Astrocyte of the spinal cord (primary cell): ENCODE results near the gene CD200.

Experiments used
- DNase-seq: peaks from one replicate; pipeline ENCODE4 v3.0.0; 2011; ENCODE audit warnings: low read depth, low spot score
- H3K4me3 ChIP-seq: 2 replicates; pipeline ENCODE4 v1.5.1; 2011; ENCODE audit warnings: low read depth, mild to moderate bottlenecking, low read length, moderate library complexity
- CTCF ChIP-seq: IDR thresholded peaks from 2 replicates; pipeline ENCODE4 v1.5.1; 2012; ENCODE audit warnings: low read depth, mild to moderate bottlenecking, low read length, inconsistent platforms
- in situ Hi-C: cut with HindIII; loops from 2 replicates; pipeline ENCODE4 v1.10.0; 2017; ENCODE audit warnings: low sequenced_read_pairs

Gene CD200

GRCh38 chr3:112339134-112339533, 6.2 kb downstream of the CD200 start:
- no peak for DNase-seq
- in situ Hi-C loops, result no loop called here
- H3K4me3 ChIP-seq, result no peak overlapping the region
- TF ChIP-seq CTCF, result no peak

DNA sequence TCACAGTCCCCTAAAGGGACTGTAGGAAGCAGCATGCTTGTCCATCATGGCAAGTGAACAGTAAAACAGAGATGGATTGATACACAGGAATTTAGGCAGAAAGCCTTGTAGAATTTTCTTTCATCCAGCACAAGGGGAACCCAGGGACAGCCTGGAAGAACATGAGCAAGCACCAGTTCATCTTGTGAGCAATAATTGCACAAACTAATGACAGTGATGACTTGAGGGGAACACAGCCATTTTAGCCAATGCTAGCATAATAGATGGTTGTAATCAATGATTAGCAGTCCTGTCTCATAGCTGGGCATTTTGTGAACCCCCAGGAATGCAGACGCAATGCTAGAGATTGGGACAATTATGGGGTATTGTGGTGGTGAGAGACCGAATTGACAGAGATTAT, 6.7 kb downstream of the CD200 start:
- no peak for TF ChIP-seq CTCF

GRCh38 chr3:112341386-112341785, 8.4 kb downstream of the CD200 start:
- DNase-seq, result no peak
- H3K4me3 ChIP-seq, result no peak overlapping the region
- in situ Hi-C loops, result no loop called here
- no peak for TF ChIP-seq CTCF

More for the DNA sequence above, 6.7 kb downstream of the CD200 start:
- in situ Hi-C loops, result no loop called here
- no peak for DNase-seq
- H3K4me3 ChIP-seq, result no peak overlapping the region

- TF ChIP-seq CTCF, result no peak
- in situ Hi-C loops, result no loop called here
- no peak overlapping the region for H3K4me3 ChIP-seq
- no peak for DNase-seq
Measured at GRCh38 chr3:112345681-112346080, 12.7 kb downstream of the CD200 start.

DNA sequence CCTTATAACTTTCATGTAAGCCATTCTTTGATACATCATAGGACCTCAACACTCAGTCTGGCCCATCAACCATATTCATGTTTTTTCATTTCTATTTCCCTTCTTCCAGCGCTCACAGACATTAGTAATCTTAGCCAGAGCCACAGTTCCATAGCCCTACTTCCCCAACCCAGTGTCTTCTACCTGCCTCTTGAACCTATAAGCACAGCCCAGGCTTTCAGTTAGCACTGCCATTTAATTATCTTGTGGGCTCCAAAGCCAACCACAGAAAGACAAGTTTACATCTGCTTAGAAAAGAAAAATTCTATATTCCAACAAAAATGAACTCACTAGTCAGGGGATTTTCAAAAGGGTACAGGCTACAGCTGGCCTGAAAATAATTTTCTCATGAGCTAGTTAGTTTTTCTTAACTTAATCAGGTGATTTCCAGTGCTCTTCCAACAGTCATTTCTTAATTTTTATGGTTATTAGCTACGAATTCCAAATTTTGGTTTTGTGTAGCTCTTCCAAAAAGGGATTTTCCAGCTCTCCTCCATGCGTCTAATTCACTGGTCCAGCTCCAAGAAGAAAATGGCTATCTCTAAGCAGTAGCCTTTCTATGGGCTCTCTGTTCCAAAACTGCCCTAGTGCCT, 13.7 kb downstream of the CD200 start:
- no peak overlapping the region for H3K4me3 ChIP-seq
- no peak for TF ChIP-seq CTCF
- in situ Hi-C loops, result no loop called here
- no peak for DNase-seq

GRCh38 chr3:112348943-112349342, 16.0 kb downstream of the CD200 start:
- no peak for DNase-seq
- no peak for TF ChIP-seq CTCF
- H3K4me3 ChIP-seq, result no peak overlapping the region
- in situ Hi-C loops, result no loop called here

DNA sequence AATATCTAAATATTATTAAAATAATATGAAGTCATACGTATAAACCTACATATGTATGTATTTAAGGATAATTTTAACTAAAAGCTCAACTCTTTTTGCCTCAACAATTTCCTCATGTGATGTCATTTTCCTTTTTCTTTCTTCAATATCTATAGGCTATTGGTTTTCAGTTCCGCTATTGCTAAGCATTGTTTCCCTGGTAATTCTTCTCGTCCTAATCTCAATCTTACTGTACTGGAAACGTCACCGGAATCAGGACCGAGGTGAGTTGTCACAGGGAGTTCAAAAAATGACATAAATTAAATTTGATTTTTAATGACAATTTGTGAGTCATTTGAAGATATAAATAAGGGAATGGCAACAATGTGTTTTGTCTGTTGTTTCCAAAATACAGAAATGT, 16.6 kb downstream of the CD200 start:
- in situ Hi-C loops, result no loop called here
- no peak overlapping the region for H3K4me3 ChIP-seq
- no peak for TF ChIP-seq CTCF
- no peak for DNase-seq
